ENCODE results near the gene ALG11. TPM values are rescaled to one million over a fixed set of nuclear protein-coding genes. Genes with fewer than 3 reads are reported as not detected.
"Not testable (repeated sequence)": the region's sequence is repeated elsewhere in the genome, so short reads cannot be mapped to it uniquely, and the experiment has no call there.

The ALG11 gene
- total RNA-seq, 1 experiment from 2014 or later: 30.9 TPM

- no peaks in the 10 kb centered on the region for H3K9me3 ChIP-seq (ENCODE audit: low read depth, low read length, poor library complexity, severe bottlenecking)
- H3K4me3 ChIP-seq (ENCODE audit: low read depth, low read length, poor library complexity, severe bottlenecking): no peak overlapping the region
- DNase-seq (ENCODE audit: low spot score): no peak
- no peaks in the 10 kb centered on the region for H3K27me3 ChIP-seq (replicated peaks; ENCODE audit: insufficient read depth, low read depth, low read length, poor library complexity)
- intact Hi-C loops (cut with micrococcal nuclease; ENCODE audit: unreplicated experiment): no loop called here
- BruUV-seq (replicated peaks): no TSS peak
- TF ChIP-seq EZH2 (IDR thresholded peaks at IDR 0.05; ENCODE audit: borderline replicate concordance, low read depth, low read length, poor library complexity, severe bottlenecking) (no peak), CTCF (conservative IDR thresholded peaks at IDR 0.05; ENCODE audit: low read depth, low read length) (no peak)
- no peaks in the 10 kb centered on the region for H3K4me1 ChIP-seq (ENCODE audit: insufficient read depth, low read length, poor library complexity, severe bottlenecking)
- no peak overlapping the region for H3K27ac ChIP-seq (ENCODE audit: low read depth, low read length, poor library complexity, severe bottlenecking)
- ChIA-PET CTCF (no interaction called here), POLR2A (ENCODE audit: low non-redundant PET) (no interaction called here)
- no peaks in the 10 kb centered on the region for H3K36me3 ChIP-seq (ENCODE audit: insufficient read depth, low read length, poor library complexity, severe bottlenecking)
These were observed 30.8 kb upstream of the ALG11 start for GRCh38 chr13:51981355-51981754.

DNA sequence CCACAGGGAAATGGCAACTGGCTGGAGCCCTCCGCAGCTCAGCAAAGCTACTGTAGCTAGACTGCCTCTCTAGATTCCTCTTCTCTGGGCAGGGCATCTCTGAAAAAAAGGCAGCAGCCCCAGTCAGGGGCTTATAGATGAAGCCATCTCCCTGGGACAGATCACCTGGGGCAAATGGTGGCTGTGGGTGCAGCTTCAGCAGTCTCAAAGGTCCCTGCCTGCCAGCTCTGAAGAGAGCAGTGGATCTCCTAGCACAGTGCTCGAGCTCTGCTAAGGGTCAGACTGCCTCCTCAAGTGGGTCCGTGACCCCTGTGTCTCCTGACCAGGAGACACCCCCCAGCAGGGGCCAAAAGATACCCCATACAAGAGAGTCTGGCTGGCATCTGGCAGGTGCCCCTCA is 28.9 kb upstream of the ALG11 start:
- BruUV-seq (replicated peaks); POLR2A ChIA-PET (ENCODE audit: low non-redundant PET); CTCF ChIA-PET; DNase-seq (ENCODE audit: low spot score); intact Hi-C loops (cut with micrococcal nuclease; ENCODE audit: unreplicated experiment); H3K4me3 ChIP-seq (ENCODE audit: low read depth, low read length, poor library complexity, severe bottlenecking); H3K9me3 ChIP-seq (ENCODE audit: low read depth, low read length, poor library complexity, severe bottlenecking); H3K36me3 ChIP-seq (ENCODE audit: insufficient read depth, low read length, poor library complexity, severe bottlenecking); H3K27me3 ChIP-seq (replicated peaks; ENCODE audit: insufficient read depth, low read depth, low read length, poor library complexity); H3K4me1 ChIP-seq (ENCODE audit: insufficient read depth, low read length, poor library complexity, severe bottlenecking); H3K27ac ChIP-seq (ENCODE audit: low read depth, low read length, poor library complexity, severe bottlenecking): not testable (repeated sequence)

DNA sequence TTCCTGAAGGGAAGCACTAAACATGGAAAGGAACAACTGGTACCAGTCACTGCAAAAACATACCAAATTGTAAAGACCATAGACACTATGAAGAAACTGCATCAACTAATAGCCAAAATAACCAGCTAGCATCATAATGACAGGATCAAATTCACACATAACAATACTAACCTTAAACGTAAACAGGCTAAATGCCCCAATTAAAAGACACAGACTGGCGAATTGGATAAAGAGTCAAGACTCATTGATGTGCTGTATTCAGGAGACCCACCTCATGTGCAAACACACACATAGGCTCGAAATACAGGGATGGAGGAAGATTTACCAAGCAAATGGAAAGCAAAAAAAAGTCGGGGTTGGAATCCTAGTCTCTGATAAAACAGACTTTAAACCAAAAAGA is 27.3 kb upstream of the ALG11 start:
- POLR2A ChIA-PET (ENCODE audit: low non-redundant PET); intact Hi-C loops (cut with micrococcal nuclease; ENCODE audit: unreplicated experiment); BruUV-seq (replicated peaks); H3K36me3 ChIP-seq (ENCODE audit: insufficient read depth, low read length, poor library complexity, severe bottlenecking); H3K9me3 ChIP-seq (ENCODE audit: low read depth, low read length, poor library complexity, severe bottlenecking); CTCF ChIA-PET; H3K27me3 ChIP-seq (replicated peaks; ENCODE audit: insufficient read depth, low read depth, low read length, poor library complexity); H3K4me3 ChIP-seq (ENCODE audit: low read depth, low read length, poor library complexity, severe bottlenecking); H3K27ac ChIP-seq (ENCODE audit: low read depth, low read length, poor library complexity, severe bottlenecking); H3K4me1 ChIP-seq (ENCODE audit: insufficient read depth, low read length, poor library complexity, severe bottlenecking); DNase-seq (ENCODE audit: low spot score): not testable (repeated sequence)

GRCh38 chr13:51988988-51989618 is 23.1 kb upstream of the ALG11 start:
- no TSS peak for BruUV-seq (replicated peaks)
- TF ChIP-seq CTCF (conservative IDR thresholded peaks at IDR 0.05; ENCODE audit: low read depth, low read length): no peak
- TF ChIP-seq EZH2 (IDR thresholded peaks at IDR 0.05; ENCODE audit: borderline replicate concordance, low read depth, low read length, poor library complexity, severe bottlenecking): no peak
- Histone ChIP-seq H3K27me3 (replicated peaks; ENCODE audit: insufficient read depth, low read depth, low read length, poor library complexity) (peaks cover 7% of the 10 kb centered on the region), H3K36me3 (ENCODE audit: insufficient read depth, low read length, poor library complexity, severe bottlenecking) (no peaks in the 10 kb centered on the region), H3K4me3 (ENCODE audit: low read depth, low read length, poor library complexity, severe bottlenecking) (no peak overlapping the region), H3K9me3 (ENCODE audit: low read depth, low read length, poor library complexity, severe bottlenecking) (no peaks in the 10 kb centered on the region), H3K27ac (ENCODE audit: low read depth, low read length, poor library complexity, severe bottlenecking) (no peak overlapping the region), H3K4me1 (ENCODE audit: insufficient read depth, low read length, poor library complexity, severe bottlenecking) (no peaks in the 10 kb centered on the region)
- intact Hi-C loops (cut with micrococcal nuclease; ENCODE audit: unreplicated experiment): no loop called here
- POLR2A ChIA-PET (ENCODE audit: low non-redundant PET): no interaction called here
- no peak for DNase-seq (ENCODE audit: low spot score)
- CTCF ChIA-PET: no interaction called here

All from A673 (cell line).